Erythroblast (primary cell): ENCODE results near the gene HTR7.

Experiments
- GATA1 ChIP-seq: IDR thresholded peaks from 2 replicates; pipeline ENCODE4 v1.6.1; 2011; ENCODE audit warnings: low read depth, mild to moderate bottlenecking, control low read depth, low read length, moderate library complexity
- POLR2A ChIP-seq: IDR thresholded peaks from 2 replicates; pipeline ENCODE4 v1.6.1; 2011; ENCODE audit warnings: mild to moderate bottlenecking, low read length

DNA sequence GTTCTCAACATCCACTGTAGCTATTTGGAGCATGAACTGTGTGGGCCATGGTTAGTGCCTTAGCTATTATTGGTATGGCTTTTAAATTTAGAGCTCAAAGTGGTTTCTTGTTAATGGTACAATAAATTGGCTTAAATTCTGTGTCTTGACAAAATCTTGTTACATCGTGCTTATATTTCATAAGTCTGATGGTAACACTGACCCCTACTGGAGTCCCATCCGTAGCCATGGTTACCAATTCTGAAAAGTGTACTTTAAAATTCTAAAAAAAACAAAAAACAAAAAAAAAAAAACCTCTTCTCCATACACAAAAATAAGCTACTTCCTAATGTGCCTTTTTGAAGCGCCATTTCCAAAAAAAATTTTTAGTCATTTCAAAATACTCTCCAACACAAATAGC lies 7.6 kb upstream of the HTR7 start:
- TF ChIP-seq POLR2A (no peak), GATA1 (no peak)
